ENCODE results near the gene IMMP2L.

DNA sequence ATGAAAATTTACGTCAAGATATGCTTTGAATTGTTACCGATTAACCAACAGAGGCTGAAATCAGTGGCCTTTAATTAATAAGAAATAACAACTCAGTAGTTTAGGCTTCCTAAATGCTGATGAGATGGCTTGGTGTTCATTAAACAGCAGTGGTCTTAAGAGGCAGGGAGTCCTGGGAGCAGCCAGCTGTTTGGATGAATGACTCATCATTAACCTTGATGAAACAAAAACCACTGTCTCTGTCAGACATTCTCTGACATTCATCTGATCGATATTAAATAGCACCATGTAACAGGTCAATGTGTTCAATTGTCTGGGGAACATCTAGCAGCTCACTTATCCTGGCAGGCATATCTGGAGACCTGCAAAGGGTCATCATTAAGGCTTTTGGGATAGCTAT lies 705.6 kb downstream of the IMMP2L start:
- TF ChIP-seq, protein P1, sequence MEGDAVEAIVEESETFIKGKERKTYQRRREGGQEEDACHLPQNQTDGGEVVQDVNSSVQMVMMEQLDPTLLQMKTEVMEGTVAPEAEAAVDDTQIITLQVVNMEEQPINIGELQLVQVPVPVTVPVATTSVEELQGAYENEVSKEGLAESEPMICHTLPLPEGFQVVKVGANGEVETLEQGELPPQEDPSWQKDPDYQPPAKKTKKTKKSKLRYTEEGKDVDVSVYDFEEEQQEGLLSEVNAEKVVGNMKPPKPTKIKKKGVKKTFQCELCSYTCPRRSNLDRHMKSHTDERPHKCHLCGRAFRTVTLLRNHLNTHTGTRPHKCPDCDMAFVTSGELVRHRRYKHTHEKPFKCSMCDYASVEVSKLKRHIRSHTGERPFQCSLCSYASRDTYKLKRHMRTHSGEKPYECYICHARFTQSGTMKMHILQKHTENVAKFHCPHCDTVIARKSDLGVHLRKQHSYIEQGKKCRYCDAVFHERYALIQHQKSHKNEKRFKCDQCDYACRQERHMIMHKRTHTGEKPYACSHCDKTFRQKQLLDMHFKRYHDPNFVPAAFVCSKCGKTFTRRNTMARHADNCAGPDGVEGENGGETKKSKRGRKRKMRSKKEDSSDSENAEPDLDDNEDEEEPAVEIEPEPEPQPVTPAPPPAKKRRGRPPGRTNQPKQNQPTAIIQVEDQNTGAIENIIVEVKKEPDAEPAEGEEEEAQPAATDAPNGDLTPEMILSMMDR (IDR thresholded peaks at IDR 0.05; ENCODE audit: extremely low read depth in 1 of 2, insufficient read depth in 1 of 2, low read depth in 1 of 2, low read length in 2 of 2) = no peak
- no peak for TF ChIP-seq POLR2A (IDR thresholded peaks at IDR 0.05; ENCODE audit: low read depth, low read length)
- TF ChIP-seq MYC (IDR thresholded peaks at IDR 0.05; ENCODE audit: low read depth, low read length) = no peak
- TF ChIP-seq, protein P2, sequence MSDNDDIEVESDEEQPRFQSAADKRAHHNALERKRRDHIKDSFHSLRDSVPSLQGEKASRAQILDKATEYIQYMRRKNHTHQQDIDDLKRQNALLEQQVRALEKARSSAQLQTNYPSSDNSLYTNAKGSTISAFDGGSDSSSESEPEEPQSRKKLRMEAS (IDR thresholded peaks at IDR 0.05; ENCODE audit: insufficient read depth, insufficient read length) = no peak
- TF ChIP-seq POLR2AphosphoS5 (IDR thresholded peaks at IDR 0.05; ENCODE audit: insufficient read depth, low read depth, low read length) = no peak
